GM04503 (cell line): Measurements from ENCODE around the gene LIX1L.

Experiments
- DNase-seq: peaks from one replicate; pipeline ENCODE4 v3.0.0-alpha.2; 2012; ENCODE audit warnings: low read depth

Gene LIX1L

GRCh38 chr1:145893306-145894055 is 64.3 kb downstream of the LIX1L start:
- no peak for DNase-seq

- no peak for DNase-seq
Measured at GRCh38 chr1:145892486-145893087, 65.2 kb downstream of the LIX1L start.

- DNase-seq, result peak; percentile 94
Measured at GRCh38 chr1:145891587-145892485, 66.0 kb downstream of the LIX1L start.

- no peak for DNase-seq
Measured at GRCh38 chr1:145891143-145891542, 66.7 kb downstream of the LIX1L start.

- DNase-seq, result no peak
Measured at GRCh38 chr1:145889722-145890121, 68.1 kb downstream of the LIX1L start.

GRCh38 chr1:145887631-145888030 is 70.2 kb downstream of the LIX1L start:
- DNase-seq, result no peak

GRCh38 chr1:145886816-145887215 is 71.0 kb downstream of the LIX1L start:
- DNase-seq, result no peak

GRCh38 chr1:145886390-145886789 is 71.4 kb downstream of the LIX1L start:
- DNase-seq, result no peak

- DNase-seq, result no peak
Measured at GRCh38 chr1:145885738-145886287, 72.0 kb downstream of the LIX1L start, which contains the start of gene ANKRD35. Gene ANKRD35, minus strand, starts transcription at chr1:145885866. Its CDS starts 108 bp downstream, at chr1:145885758.

- DNase-seq, result peak; percentile 56
Measured at GRCh38 chr1:145884675-145885074, 73.1 kb downstream of the LIX1L start.
